Amygdala (tissue), 56 donors: ENCODE data around the gene WDFY2.

Experiments used
- DNase-seq, 56 donors: peaks; one replicate each; lab custom pipeline; 2025; lab: John Stamatoyannopoulos, UW

WDFY2 gene

GRCh38 chr13:51783428-51784094 lies 199.3 kb downstream of the WDFY2 start:
- DNase-seq, result no peak

DNA sequence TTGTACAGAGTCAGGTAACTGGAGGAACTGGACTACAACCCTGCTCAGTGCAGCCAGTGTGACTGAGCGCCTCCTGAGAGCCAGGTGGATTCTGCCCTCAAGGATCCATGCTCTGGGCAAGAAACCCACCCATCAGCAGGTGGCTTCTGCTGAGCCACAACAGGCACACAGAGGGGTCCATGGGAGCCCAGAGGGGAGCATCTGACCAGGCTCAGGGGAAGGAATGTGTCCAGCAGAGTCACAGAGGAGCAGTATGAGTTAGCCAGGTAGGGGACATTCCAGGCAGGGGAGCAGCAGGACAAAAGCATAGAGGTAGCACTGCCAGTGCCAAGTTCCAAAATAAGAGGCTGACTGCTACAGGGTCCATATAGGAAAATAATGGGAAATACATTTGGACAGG lies 199.8 kb downstream of the WDFY2 start:
- no peak for DNase-seq

- peak in 8 of 56 donors; percentile 12 to 68 (median 26) for DNase-seq
Measured at GRCh38 chr13:51785712-51786424, 201.6 kb downstream of the WDFY2 start.

DNA sequence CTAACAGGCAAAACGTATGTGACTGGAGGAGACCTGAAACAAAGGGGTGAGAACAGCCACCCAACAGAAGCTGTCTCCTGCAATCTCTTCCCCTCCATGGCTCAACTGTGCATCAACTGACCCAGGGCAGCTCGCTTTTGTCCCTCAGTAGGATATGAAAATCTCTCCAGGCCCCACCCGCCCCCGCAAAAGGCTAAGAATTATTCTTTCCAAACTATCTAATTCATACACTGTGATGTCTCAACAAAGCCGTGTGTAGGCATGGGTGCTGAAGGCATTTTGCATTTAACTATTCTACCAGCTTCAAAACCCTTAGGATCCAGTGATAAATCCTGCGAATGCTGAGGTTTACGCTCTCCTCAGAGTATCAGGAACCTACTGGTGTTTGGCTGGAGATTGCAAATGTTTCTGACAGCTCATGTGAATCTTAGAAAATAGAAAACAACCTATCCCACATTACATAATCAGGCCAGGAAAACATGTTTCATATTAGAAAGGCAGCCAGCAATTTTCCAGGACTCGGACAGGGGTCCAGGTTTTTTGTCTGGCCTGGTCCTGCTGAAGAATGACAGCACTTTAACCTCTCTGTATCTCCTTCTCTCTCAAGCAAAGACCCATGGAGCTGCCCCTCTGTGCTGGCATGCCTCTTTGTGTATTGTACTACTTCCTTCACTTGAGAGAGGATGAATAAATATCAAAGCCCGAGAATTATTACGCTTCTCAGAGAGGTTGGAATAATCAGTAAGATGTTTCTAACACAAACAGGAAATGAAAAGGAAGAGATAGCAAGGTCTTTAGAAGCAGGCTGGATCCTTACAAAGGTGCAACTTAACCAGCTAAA lies 202.4 kb downstream of the WDFY2 start:
- peak in 4 of 56 donors; percentile 32 to 55 (median 35) for DNase-seq

GRCh38 chr13:51793570-51794271 lies 209.5 kb downstream of the WDFY2 start:
- peak in 9 of 56 donors; percentile 10 to 42 (median 22) for DNase-seq

- no peak for DNase-seq
Measured at GRCh38 chr13:51794964-51795363, 210.7 kb downstream of the WDFY2 start.

- DNase-seq, result no peak
Measured at GRCh38 chr13:51795419-51795818, 211.2 kb downstream of the WDFY2 start.

DNA sequence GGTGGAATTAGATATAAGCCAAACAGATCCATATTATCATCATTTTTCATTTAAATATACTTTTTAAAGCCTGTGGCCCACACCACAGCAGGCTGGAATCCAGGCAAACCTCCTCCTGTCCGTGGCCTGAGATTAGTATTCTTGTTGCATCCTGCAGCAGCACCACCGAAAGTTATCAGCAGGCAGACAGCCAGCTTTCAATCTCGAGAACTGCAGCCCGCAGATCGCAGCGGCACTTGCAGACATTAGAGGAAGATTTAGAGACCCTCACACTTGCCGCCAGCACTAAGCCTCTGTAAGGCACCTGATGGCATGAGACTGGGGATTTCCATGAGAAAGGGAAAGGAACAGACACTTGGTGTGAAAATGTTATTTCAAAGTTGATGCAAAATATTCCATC lies 212.3 kb downstream of the WDFY2 start:
- DNase-seq, result no peak

GRCh38 chr13:51797664-51798488 lies 213.6 kb downstream of the WDFY2 start:
- peak in 17 of 56 donors; percentile 9 to 44 (median 20) for DNase-seq

- no peak for DNase-seq
Measured at GRCh38 chr13:51799261-51799660, 215.0 kb downstream of the WDFY2 start.

GRCh38 chr13:51800486-51800885 lies 216.2 kb downstream of the WDFY2 start:
- no peak for DNase-seq

DNA sequence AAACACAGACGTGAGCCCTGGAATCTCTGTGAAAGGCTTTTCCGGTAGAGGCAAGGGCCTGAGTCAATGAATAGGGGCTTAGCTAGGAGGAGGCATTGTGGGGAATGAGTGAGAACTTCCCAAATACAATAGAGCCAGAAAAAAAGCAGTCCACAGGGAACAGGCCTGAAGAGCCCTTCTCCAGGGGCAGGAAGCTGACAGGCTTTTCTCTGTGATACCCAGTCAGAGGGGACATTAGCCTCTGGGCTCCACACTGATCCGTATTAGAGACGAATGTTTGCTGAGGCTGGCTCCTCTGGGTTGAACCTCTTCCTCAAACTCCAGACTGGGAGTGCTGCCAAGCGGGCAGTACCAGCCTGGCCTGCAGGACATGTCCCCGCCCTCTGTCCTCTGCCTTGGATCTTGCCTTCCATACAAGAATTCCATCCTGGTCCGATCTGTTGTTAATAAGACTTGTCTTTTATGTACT lies 217.4 kb downstream of the WDFY2 start:
- DNase-seq, result peak in 51 of 56 donors; percentile 7 to 81 (median 57)

DNA sequence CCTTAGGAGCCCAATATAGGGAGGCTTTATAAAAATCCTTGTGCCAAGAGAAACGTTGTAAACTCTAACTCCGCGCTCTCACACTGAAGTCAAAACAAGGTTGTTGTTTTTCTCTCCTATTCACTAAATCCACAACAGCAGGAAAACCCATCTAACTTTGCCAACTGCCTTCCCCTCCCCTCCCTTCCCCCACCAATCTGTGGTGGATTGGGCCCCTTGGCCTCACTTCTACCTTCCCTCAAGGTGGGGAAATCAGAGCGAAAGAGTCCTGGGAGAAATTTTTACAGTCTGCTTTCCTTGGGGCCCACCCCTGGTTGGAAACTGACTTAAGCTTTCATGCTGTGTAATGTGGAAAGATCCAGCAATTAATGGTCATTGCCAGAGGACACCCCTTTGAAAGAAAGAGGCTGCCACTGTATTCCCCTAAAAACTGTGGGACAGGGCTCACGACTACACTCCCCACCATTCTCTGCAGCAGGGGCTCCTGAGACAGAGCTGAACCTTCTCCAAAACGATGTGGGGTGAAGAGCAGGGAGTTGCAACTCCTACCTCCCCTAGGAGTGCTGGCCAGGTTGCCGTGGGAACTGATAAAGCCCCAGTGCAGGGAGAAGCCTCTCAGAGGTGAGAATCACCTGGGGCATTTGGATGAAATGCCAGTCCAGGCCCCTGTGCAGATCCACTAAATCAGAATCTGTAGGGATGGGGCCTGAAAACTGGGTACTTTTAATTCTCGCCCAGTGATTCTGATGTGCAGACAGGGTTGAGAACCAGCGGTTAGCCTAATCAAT lies 218.6 kb downstream of the WDFY2 start:
- DNase-seq, result peak in 4 of 56 donors; percentile 32 to 62 (median 36)

GRCh38 chr13:51803422-51804294 lies 219.4 kb downstream of the WDFY2 start, which contains the start of gene DHRS12:
Gene DHRS12, minus strand, starts transcription at chr13:51804163. Its CDS starts 4,504 bp downstream, at chr13:51799659.
- peak; percentile 35 to 97 (median 84) for DNase-seq

GRCh38 chr13:51804295-51805172 lies 220.3 kb downstream of the WDFY2 start:
- peak in 31 of 56 donors; percentile 20 to 68 (median 48) for DNase-seq

GRCh38 chr13:51805313-51805712 lies 221.1 kb downstream of the WDFY2 start:
- DNase-seq, result no peak
